Pancreas (tissue), 10 donors: ENCODE data around the gene CD93. TPM values are rescaled to one million over a fixed set of nuclear protein-coding genes. Genes with fewer than 3 reads are reported as not detected.

Source experiments
- ATAC-seq, 4 donors: fragments of 200-7000 bp; cut with Tn5 transposase; one replicate each; pipeline versions ENCODE4 v1.8.0 to v1.9.1; 2020; ENCODE audit warnings: mild to moderate bottlenecking in 4 of 4, moderate library complexity in 4 of 4
- DNase-seq, 6 donors: peaks; one replicate each; pipeline ENCODE4 v3.0.0-alpha.2; 2020
- FAIRE-seq: peaks from 2 replicates; lab custom pipeline; 2012; peaks lifted over from hg19 to GRCh38; lab: Jason Lieb, UNC
- H3K27ac ChIP-seq, 4 donors: fragments of 200-600 bp; sonication (generic); 1 replicate in 3 of 4; 2 replicates in 1 of 4; pipeline versions ENCODE4 v1.5.0 to v1.8.0; 2020
- H3K27me3 ChIP-seq, 4 donors: fragments of 200-600 bp; one replicate each; pipeline ENCODE4 v1.8.0; 2021
- H3K36me3 ChIP-seq, 3 donors: fragments of 200-600 bp; sonication (generic) in 1 of 3; one replicate each; pipeline versions ENCODE4 v1.5.0 to v1.8.0; 2020 to 2021
- H3K4me1 ChIP-seq, 3 donors: fragments of 200-600 bp; one replicate each; pipeline ENCODE4 v1.8.0; 2021
- H3K4me3 ChIP-seq, 4 donors: fragments of 200-600 bp; sonication (generic) in 2 of 4; one replicate each; pipeline versions ENCODE4 v1.5.0 to v1.8.0; 2020 to 2021
- H3K9me3 ChIP-seq, 4 donors: fragments of 200-600 bp; one replicate each; pipeline ENCODE4 v1.8.0; 2021
- CTCF ChIP-seq, 4 donors: fragments of 200-600 bp; sonication (generic) in 3 of 4; IDR thresholded peaks; one replicate each; pipeline versions ENCODE4 v1.5.0 to v1.8.0; 2021; ENCODE audit warnings: antibody characterized with exemption in 4 of 4
- WGBS, 2 donors: extraction: QIAGEN DNeasy Blood & Tissue Kit; methylation state at CpG; one replicate each; pipeline ENCODE4 v1.1.7; 2013; 5-methylcytosine and 5-hydroxymethylcytosine counted together
- intact Hi-C, 3 donors: fragments of 100-400 bp; cut with DNase I; formaldehyde crosslinking; loops; one replicate each; pipeline versions ENCODE4 v1.11.1 to v1.14.2; 2022
- polyA plus RNA-seq, 2 donors: library from polyadenylated mRNA; stranded (reverse); fragments of 200-250 nt; gene quantifications; one replicate each; pipeline ENCODE4 v1.2.3, GENCODE V29; 2013
- total RNA-seq, 6 donors: library from RNA; stranded (reverse); fragmentation: NEBNext Ultra II Directional in 4 of 6; extraction: Animal tissue kit (Norgen Biotek cat#: 25700) in 4 of 6; gene quantifications; one replicate each; pipeline versions ENCODE4 v1.2.1 to v1.2.4, GENCODE V29; 2021 to 2023
- donor health status: healthy with polysubstance abuse.
- donor health status: DM: no; HTN: no; CAD: no; lungs with moderate emphysema.
- donor health status: DM: no; HTN: no; CAD: no.
- donor health status: control.
- donor health status: control.
- donor health status: Bipolar disorder and iron deficiency.
- donor health status: DM: yes; HTN: yes; CAD: no.
- donor health status: DM: no; HTN: no; CAD: no.
- donor health status: DM: no; HTN: no; CAD: no.
- donor health status: DM: yes; HTN: yes; CAD: no.

Gene CD93
- total and polyA plus RNA-seq, 8 donors: 2.8 to 18.2 (median 6.0) TPM

- H3K4me1 ChIP-seq: no peaks in the 10 kb centered on the region
- intact Hi-C loops: no loop called here
- no peak for TF ChIP-seq CTCF (IDR thresholded peaks at IDR 0.05)
- peak overlapping the region in 2 of 4 donors; percentile 8 to 33 for H3K4me3 ChIP-seq
- H3K9me3 ChIP-seq: no peaks in the 10 kb centered on the region
- no peak for FAIRE-seq
- no peak for DNase-seq
- no peaks in the 10 kb centered on the region for H3K27me3 ChIP-seq
- H3K27ac ChIP-seq: peak overlapping the region in 2 of 4 donors; percentile 55 to 83
- H3K36me3 ChIP-seq: no peaks in the 10 kb centered on the region
- no peak for ATAC-seq
- WGBS, 2 donors: 75 to 81% methylated on average over 23 of the region's 23 CpGs
Observed at GRCh38 chr20:23085436-23086055, 578 bp downstream of the CD93 start.

GRCh38 chr20:23084845-23085365 is 1.2 kb downstream of the CD93 start:
- FAIRE-seq: no peak
- H3K9me3 ChIP-seq: no peaks in the 10 kb centered on the region
- ATAC-seq: no peak

GRCh38 chr20:23084282-23084844 is 1.8 kb downstream of the CD93 start:
- Histone ChIP-seq H3K4me3 (peak overlapping the region in 2 of 4 donors; percentile 8 to 33), H3K36me3 (no peaks in the 10 kb centered on the region), H3K27me3 (no peaks in the 10 kb centered on the region), H3K27ac (peak overlapping the region in 2 of 4 donors; percentile 55 to 83), H3K4me1 (no peaks in the 10 kb centered on the region), H3K9me3 (no peaks in the 10 kb centered on the region)
- FAIRE-seq (no peak), ATAC-seq (no peak), DNase-seq (peak in 1 of 6 donors; percentile 48)
- intact Hi-C loops: no loop called here
- 76 to 80% methylated on average over 17 of the region's 17 CpGs for WGBS, 2 donors
- TF ChIP-seq CTCF (IDR thresholded peaks at IDR 0.05): no peak

More at GRCh38 chr20:23084845-23085365, 1.2 kb downstream of the CD93 start:
- intact Hi-C loops: no loop called here
- Histone ChIP-seq H3K27ac (peak overlapping the region in 2 of 4 donors; percentile 55 to 83), H3K4me3 (peak overlapping the region in 2 of 4 donors; percentile 8 to 33), H3K4me1 (no peaks in the 10 kb centered on the region), H3K36me3 (no peaks in the 10 kb centered on the region), H3K27me3 (no peaks in the 10 kb centered on the region)
- 68 to 75% methylated on average over 24 of the region's 24 CpGs for WGBS, 2 donors
- DNase-seq: peak in 1 of 6 donors; percentile 64
- no peak for TF ChIP-seq CTCF (IDR thresholded peaks at IDR 0.05)

- DNase-seq (no peak), ATAC-seq (no peak), FAIRE-seq (no peak)
- Histone ChIP-seq H3K4me1 (no peaks in the 10 kb centered on the region), H3K9me3 (no peaks in the 10 kb centered on the region), H3K27ac (peak overlapping the region in 2 of 4 donors; percentile 27 to 83), H3K27me3 (no peaks in the 10 kb centered on the region), H3K4me3 (peak overlapping the region in 1 of 4 donors; percentile 33), H3K36me3 (no peaks in the 10 kb centered on the region)
- 72 to 78% methylated on average over 15 of the region's 15 CpGs for WGBS, 2 donors
- intact Hi-C loops: no loop called here
- TF ChIP-seq CTCF (IDR thresholded peaks at IDR 0.05): no peak
Observed at GRCh38 chr20:23083553-23084220, 2.4 kb downstream of the CD93 start.
